NCI-H82 treated with DMSO at 0.1 percent for 48 hours (cell line): Measurements from ENCODE around the gene ERC2.

Experiments
- DNase-seq: peaks from one replicate; lab custom pipeline; 2025; ENCODE audit not compliant: unreplicated experiment; lab: John Stamatoyannopoulos, UW

ERC2 gene

GRCh38 chr3:56192001-56192400, 276.3 kb downstream of the ERC2 start:
- no peak for DNase-seq

DNA sequence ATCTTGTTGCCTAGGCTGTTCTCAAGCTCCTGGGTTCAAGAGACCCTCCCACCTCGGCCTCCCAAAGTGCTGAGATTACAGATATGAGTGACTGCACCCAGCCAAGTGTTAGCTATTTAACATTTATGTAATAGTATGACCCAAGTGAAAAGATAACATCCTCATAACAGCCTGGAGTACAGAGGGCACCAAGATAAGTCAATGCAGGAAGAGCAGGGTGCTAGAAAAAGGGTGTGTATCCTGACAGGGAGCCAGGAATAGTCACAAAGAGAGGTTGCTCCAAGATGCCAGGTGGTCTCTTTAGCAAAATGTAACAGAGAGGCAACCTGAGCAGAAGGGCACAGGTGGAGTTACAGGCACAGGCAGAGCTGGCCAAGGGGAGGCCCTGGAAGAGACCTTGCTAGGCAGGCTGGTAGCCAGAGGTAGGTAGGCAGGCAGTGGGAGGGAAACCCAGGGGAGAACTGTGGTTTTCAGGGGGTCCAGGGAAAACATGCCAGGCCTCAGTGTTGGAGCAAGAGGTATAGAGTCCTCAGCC, 277.4 kb downstream of the ERC2 start:
- no peak for DNase-seq

DNA sequence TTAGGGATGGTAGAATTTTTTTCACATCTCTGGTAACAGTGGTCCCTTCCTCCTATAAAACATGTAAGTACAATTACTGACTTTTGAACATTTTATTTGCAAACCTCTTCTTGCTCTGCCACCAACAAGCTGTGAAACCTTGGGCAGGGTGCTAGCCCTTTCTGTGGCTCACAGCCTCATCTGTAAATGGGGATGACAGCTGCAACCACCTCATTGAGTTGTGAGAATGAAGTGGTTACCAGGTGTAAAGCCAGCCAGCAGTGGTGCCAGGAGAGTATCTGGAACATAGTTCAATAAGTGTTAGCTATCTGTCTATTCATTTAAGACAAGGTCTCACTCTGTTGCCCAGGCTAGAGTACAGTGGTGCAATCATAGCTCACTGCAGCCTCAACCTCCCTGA, 278.1 kb downstream of the ERC2 start:
- no peak for DNase-seq

DNA sequence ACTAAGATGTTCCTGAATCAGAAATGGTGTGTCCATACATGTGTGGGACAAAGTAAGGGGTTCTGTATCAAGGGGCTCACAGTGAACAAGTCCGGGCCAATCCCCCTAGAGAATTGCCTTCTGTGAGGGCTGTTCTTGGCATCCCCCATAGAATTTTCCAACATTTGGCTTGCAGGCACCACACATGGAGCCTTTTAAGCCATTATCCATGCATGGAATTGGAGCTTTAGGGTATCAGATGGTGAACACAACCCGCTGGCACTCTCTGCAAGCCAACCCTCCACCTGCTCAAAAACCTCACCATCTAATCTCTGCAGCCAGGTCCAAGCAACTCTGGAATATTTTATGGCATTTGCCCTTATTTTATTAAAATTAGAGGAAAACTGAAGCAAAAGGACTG, 278.7 kb downstream of the ERC2 start:
- DNase-seq, result no peak

DNA sequence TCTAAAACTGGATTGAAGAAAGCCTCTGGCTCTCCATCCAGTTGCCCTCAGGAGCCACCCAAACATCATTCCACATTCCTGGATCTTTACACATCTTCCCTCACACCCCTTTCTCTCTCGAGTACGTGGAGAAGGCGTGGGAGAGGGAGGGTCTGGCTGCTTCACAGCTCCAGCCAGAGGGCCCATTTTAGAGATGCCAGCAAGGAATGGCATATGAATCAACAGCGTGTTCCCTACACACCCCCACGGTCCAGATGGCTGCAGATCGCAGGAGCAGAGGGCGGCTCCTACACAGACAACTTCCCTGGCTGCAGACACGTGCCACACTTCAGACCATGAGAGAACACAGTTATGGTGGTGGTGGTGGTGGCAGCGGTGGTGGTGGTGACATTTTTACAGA, 280.1 kb downstream of the ERC2 start:
- no peak for DNase-seq

GRCh38 chr3:56187051-56187450, 281.2 kb downstream of the ERC2 start:
- no peak for DNase-seq

GRCh38 chr3:56185827-56186226, 282.4 kb downstream of the ERC2 start:
- no peak for DNase-seq

GRCh38 chr3:56183529-56183928, 284.7 kb downstream of the ERC2 start:
- DNase-seq, result no peak

- DNase-seq, result no peak
Observed at GRCh38 chr3:56180433-56180832, 287.8 kb downstream of the ERC2 start.

- DNase-seq, result no peak
Observed at GRCh38 chr3:56173601-56174000, 294.7 kb downstream of the ERC2 start.

- DNase-seq, result no peak
Observed at GRCh38 chr3:56164436-56164835, 303.8 kb downstream of the ERC2 start.

- DNase-seq, result no peak
Observed at GRCh38 chr3:56157693-56158362, 310.4 kb downstream of the ERC2 start.

DNA sequence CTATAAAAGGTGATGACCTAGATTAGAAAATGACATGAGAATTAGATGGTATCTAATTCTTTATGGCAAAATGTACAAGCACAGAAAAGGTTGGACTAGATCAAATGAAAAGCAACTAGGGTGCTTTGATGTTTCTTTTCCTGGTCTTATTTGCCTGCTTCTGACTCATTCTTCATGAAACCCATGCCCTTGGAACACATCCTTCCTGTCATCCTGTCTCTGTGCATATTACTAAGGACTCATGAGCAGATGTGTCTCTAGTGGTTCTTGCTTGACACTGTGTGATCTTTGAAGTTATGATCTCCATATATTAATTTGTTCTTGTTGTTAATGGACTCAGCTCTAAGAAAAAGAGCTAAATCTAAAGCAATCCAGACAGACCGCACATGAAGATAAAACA, 314.0 kb downstream of the ERC2 start:
- DNase-seq, result no peak

DNA sequence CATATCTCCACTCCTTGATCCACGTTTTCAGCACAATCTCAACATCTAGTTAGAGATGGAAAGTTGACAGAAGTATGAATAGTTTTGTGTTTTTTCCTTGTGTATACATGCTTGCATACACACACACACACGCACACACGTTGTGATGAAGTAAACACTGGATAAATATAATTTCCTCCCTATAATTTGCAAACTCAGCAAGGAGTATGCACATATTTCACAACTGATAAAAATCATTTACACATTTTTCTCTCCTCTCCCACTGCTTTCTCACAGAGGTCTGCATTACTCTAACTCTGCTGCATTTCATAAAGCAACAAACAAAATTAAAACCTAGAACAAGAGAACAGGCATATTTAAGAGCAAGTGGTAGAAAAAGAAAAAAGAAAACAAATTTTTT, 320.9 kb downstream of the ERC2 start:
- DNase-seq, result no peak

DNA sequence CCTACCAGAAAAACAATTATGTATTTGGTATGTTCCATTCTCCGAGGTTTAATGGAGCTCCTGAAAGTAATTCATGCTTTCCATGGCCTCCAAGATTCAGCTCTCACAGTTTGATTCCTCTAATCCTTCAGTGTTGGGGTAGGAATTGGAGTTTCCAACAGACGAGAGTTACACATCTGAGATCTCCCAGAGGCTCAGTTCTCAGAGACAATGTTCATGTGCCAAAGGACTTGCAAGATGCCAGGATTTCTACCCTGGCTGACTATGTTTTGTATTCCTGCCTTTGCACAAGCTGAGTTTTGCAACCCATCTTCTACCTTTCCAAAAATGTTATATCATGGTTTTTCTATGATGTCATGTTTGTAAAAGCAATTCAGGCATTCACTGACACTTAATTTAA, 322.9 kb downstream of the ERC2 start:
- DNase-seq, result no peak

GRCh38 chr3:56144805-56145204, 323.5 kb downstream of the ERC2 start:
- no peak for DNase-seq

GRCh38 chr3:56137415-56137814, 330.9 kb downstream of the ERC2 start:
- DNase-seq, result no peak

DNA sequence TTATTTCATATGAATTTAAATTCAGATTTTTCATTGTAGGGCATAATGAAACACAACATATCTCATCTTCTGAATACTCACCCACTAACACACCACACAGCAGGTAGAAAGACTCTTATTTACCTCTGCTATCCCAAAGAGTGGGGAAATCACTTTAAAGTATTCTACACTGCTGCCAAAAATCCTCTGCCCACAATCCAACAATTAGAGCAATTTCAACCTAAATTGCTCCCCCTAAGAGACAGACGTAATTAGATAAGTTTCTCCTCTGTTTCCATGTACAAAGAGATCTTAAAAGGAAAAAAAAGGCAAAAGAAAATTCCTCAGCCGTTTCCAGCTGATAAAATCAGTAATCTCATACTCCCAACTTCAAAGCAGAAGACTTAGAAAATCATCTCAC, 331.8 kb downstream of the ERC2 start:
- DNase-seq, result no peak

- DNase-seq, result no peak
Observed at GRCh38 chr3:56135941-56136340, 332.3 kb downstream of the ERC2 start.

GRCh38 chr3:56133423-56133822, 334.8 kb downstream of the ERC2 start:
- DNase-seq, result no peak

DNA sequence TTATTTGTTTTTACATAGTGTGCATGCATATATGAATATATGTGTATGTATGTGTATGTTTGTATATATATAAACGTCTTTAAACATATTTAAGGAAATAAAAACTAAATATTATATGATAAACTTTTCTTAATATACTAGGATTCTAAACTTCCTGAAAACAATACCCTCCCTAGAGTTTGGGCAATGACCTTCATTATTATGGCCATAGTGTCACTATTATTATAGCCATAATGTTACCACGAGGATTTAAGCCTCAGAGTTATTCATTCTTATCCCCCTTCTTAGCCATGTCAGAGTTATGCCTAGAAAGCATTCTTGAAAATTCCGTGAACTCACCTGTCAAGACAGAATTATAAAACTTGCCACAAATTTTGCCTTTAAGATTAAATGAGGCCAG, 335.5 kb downstream of the ERC2 start:
- DNase-seq, result no peak

DNA sequence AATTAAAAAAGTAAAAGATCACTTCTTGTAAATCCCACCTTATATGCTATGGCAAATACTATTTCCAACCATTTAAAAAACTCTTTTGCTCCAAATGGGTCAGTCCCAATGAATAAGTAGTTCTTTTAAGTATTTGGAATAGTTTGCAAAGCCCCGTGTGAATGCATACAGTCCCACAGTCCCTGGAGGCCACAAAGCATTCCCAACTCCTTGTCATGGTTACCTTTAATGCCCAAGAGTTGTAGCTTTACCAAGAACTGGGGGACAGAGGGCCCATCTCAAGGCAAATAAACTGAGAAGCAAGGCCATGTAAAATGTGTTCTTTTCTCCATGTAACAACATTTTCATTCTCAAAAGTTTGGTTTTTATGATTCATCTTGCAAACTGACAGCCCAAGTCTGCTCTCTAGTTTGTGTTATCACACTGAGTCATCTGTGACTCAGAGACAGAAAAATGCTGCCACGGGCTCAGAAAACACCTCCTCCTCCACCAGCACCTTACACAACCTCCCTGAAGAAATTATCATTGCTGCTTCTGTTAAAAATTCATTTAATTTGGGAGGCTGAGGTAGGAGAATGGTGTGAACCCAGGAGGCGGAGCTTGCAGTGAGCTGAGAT, 336.2 kb downstream of the ERC2 start:
- DNase-seq, result no peak

DNA sequence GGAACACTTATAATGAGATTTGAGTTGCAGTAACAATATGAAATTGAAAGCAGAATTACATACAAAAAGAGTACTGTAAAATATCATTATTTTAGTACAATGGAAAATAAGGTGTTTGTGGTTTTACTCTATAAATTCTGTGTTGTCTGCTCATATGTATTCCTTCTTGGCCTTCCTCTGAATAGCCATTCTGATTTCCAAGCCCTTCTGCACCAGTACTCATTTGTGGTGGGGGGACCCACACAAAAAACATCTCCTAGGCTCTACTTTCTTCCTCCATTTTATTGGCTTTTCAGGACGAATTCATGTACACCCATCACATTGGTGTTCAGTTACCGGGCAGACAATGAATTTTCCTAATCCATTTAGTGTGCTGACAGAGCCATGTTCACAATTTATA, 338.2 kb downstream of the ERC2 start:
- DNase-seq, result no peak
